ENCODE data around the gene MSRB1.

MSRB1 gene

GRCh38 chr16:1890024-1890707, 52.8 kb downstream of the MSRB1 start:
- H3K9me2 ChIP-seq (replicated peaks; ENCODE audit: low read depth, low read length) = no peaks in the 10 kb centered on the region
- H3K36me3 ChIP-seq (ENCODE audit: insufficient read depth, low read length) = no peaks in the 10 kb centered on the region
- H3K4me2 ChIP-seq (ENCODE audit: low read depth, low read length, poor library complexity, severe bottlenecking) = no peak overlapping the region
- no peaks in the 10 kb centered on the region for H3K27me3 ChIP-seq (ENCODE audit: insufficient read depth, low read length, poor library complexity, severe bottlenecking)
- H3K79me2 ChIP-seq (ENCODE audit: insufficient read depth, low read length) = no peaks in the 10 kb centered on the region
- no peak overlapping the region for H3K4me3 ChIP-seq (ENCODE audit: low read length, poor library complexity, severe bottlenecking)
- no peaks in the 10 kb centered on the region for H3K4me1 ChIP-seq (ENCODE audit: insufficient read depth, low read length, poor library complexity, severe bottlenecking)
- no peaks in the 10 kb centered on the region for H3F3A ChIP-seq (ENCODE audit: low read depth)
- no peaks in the 10 kb centered on the region for H3K9me3 ChIP-seq (ENCODE audit: insufficient read depth, low read depth, low read length)
- TF ChIP-seq EZH2phosphoT487 (IDR thresholded peaks at IDR 0.05; ENCODE audit: borderline replicate concordance) (no peak), CTCF (conservative IDR thresholded peaks at IDR 0.05; ENCODE audit: low read length) (no peak)
- H3K9ac ChIP-seq (ENCODE audit: low read depth, low read length, poor library complexity, severe bottlenecking) = no peak overlapping the region
- H2AFZ ChIP-seq (ENCODE audit: low read length) = no peak overlapping the region
- no peaks in the 10 kb centered on the region for H4K20me1 ChIP-seq (ENCODE audit: insufficient read depth, low read length, poor library complexity, severe bottlenecking)
